Measurements from ENCODE around the gene IMPG2.
A peak's percentile ranks its signal among the peaks of the same experiment; 100 is the strongest.

IMPG2 gene

GRCh38 chr3:101273608-101274007, 46.8 kb downstream of the IMPG2 start:
- no peak for DNase-seq (ENCODE audit: low read depth)

- no peak for DNase-seq (ENCODE audit: low read depth)
These were observed 47.2 kb downstream of the IMPG2 start for GRCh38 chr3:101273156-101273555.

DNA sequence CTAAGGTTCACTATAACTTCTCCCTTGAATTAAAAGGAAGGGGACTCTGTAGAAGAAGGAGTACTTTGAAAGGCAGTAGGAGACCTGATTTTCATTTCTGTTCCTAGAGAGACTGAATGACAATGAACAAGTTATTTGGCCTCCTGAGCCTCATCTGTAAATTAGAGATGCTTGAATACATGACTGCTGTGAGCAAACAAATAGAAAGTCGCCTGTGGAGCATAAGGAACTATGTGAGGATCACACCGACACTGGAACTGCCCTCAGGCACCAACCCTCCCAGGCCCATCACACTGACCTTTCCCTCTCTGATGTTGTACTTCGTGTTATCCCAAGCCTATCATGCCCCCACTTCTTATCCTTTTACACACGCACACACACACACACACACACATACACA, 48.6 kb downstream of the IMPG2 start:
- no peak for DNase-seq (ENCODE audit: low read depth)

- no peak for DNase-seq (ENCODE audit: low read depth)
These were observed 50.2 kb downstream of the IMPG2 start for GRCh38 chr3:101270149-101270548.

GRCh38 chr3:101268971-101269671, 51.3 kb downstream of the IMPG2 start:
- no peak for DNase-seq (ENCODE audit: low read depth)

DNA sequence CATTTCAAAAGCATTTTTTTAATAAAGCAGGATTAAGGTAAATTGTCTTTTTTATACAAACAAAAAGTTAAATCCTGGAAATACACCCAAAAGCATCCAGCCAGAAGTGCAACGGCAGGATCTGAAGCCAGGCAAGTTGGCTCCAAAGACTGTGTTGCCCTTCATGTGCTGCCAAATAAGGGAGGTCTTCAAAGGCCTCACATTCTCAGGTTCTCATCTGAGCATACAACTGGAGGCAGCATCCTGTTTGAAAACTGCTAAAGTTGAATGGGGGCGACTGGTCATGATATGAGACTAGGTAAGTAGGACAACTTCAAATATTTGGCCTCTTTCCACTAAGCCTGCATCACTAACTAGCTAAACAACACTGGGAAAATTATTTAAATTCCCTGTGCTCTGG, 52.2 kb downstream of the IMPG2 start:
- no peak for DNase-seq (ENCODE audit: low read depth)

DNA sequence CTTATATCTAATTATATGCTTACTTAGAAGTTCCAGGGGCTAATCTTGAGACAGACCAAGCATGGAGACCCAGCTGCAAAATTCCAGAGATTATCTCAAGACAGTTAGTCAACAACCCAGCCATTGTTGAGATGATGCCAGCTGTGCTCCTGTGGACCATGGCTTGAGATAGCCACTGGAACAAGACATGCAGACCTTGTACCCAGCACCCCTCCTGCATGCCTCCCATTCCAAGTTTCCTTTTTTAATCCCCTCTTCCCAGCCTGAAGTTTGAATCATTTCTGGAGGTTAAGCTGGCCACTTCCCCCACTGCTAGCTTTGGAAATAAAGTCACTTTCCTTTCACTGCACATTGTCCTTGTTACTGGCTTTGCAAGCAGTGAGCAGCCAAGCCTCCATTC, 53.8 kb downstream of the IMPG2 start:
- DNase-seq (ENCODE audit: low read depth), result no peak

DNA sequence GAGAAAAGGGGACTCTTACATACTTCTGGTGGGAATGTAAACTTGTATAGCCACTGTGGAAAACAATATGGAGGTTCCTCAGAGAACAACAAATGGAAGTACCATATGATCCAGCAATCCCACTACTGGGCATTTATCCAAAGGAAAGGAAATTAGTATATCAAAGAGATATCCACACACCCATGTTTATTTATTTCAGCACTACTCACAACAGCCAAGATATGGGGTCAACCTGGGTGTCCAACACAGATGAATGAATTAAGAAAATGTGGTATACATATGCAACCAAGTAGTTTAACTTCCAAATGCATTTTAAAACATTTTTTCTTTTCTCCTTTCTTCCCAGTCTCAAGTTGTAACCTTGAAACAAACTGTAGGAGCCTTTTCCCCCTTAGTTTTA, 54.3 kb downstream of the IMPG2 start:
- no peak for DNase-seq (ENCODE audit: low read depth)

- DNase-seq (ENCODE audit: low read depth), result no peak
These were observed 57.8 kb downstream of the IMPG2 start for GRCh38 chr3:101262393-101263240.

DNA sequence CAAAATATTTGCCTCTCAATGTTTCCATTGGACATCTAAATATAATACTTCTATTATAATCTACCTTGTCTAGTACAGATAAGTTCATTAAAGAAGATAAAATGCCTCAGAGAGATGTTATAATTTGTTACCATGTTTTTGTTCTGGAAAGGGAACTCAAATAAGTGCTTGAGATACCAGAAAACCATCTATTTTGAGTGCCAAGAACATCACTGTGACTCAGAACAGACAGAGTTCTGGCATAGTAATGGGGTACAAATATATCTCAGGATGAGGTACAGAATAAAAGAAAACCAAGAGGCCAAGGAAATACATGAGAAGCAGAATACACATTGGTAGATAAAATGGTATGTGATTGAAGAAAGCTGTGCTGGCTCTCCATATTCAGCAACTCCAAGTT, 58.9 kb downstream of the IMPG2 start:
- DNase-seq (ENCODE audit: low read depth), result peak; percentile 22

DNA sequence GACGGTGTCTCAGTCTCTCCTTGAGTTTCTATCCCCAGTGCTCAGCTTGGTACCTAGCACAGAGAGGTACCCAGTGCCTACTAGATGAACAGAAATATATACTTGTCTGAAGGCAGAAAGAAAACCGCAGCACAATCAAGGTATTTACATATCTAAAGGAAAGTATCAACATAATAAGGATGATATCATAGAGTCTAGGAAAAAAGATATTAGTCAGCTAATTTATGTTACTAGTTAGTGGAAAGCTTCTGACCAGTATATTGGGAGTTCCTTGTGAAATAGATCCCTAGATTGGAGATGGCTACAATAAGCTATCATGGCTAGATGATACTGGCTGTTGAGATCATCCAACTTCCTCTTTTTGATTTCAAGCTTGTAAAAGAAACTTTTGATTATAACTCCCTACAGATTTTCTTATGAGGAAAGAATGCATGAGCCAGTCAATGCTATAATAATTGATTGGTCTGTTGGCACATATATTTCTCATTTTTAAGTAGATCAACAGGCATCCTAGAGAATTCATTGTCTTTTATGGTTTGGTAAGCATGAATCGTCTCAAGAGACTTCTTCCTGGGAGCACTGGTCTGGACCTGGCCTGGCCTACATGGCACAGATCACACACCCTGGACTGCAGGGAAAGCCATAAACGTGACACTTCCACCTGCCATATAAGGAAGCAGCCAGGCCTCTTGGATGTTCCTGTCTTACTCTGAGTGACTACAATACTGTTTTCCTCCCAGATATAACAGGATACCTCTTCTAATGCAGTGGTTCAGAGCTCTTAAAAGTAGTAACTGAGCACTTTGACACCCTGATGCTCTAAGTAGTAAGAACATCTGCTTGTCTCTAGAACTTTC, 60.7 kb downstream of the IMPG2 start:
- DNase-seq (ENCODE audit: low read depth), result no peak

DNA sequence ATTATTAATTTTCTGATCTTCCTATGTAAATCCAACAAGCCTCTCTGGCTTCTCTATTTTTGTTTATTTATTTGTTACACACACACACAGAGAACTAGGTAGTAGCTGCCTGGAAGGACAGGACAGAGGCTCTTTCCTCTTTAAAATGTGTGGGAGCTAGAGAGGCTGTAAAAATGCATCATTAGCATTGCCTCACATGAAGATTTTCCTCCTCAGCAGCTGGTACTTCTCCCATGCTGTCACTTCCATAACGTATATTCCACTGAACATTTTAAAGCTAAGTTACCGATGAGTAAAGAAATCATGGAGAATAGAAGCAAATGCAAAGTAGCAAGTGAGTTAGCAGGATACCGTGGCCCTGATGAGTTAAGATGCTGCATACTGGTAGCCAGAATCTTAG, 63.9 kb downstream of the IMPG2 start:
- no peak for DNase-seq (ENCODE audit: low read depth)

DNA sequence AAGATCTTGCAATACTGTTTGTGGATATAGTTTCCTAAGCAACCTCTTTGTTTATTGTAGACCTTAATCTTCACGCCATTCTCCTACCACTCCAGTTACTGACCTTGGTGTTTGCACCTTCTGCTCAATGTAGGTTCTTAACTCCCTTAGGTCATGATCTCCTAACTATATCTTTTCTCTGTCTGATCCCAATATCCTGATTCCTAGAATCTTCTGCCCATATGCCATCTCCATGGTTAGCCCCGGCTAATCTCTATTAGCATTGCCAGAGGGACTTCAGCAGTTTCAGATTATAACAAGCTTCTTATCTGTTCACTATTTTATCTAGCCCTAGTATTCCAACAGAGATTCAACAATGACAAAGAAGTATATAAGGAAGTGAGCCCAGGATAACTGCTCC, 64.9 kb downstream of the IMPG2 start:
- no peak for DNase-seq (ENCODE audit: low read depth)

DNA sequence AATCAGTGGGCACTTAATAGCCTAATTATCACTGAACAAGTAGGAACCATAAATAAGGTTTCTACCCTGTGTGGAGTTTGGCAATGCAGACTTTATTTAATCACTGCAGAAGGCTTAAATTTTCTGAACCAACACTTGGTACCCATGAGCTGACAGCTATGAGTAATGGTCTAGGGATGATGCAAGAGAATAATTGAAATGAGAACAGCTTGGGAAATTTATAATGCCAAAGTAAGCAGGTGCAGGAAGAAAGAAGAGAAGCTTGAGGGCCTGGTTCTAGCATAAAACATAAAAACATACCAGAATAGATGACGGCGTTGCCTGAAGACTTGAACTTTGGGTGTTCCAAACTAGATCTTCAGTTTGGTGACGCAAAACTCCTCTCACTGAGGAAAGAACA, 67.0 kb downstream of the IMPG2 start:
- DNase-seq (ENCODE audit: low read depth), result peak; percentile 6

GRCh38 chr3:101252945-101253344, 67.4 kb downstream of the IMPG2 start:
- no peak for DNase-seq (ENCODE audit: low read depth)

GRCh38 chr3:101252307-101252706, 68.1 kb downstream of the IMPG2 start:
- no peak for DNase-seq (ENCODE audit: low read depth)

GRCh38 chr3:101251441-101251840, 68.9 kb downstream of the IMPG2 start:
- DNase-seq (ENCODE audit: low read depth), result no peak

DNA sequence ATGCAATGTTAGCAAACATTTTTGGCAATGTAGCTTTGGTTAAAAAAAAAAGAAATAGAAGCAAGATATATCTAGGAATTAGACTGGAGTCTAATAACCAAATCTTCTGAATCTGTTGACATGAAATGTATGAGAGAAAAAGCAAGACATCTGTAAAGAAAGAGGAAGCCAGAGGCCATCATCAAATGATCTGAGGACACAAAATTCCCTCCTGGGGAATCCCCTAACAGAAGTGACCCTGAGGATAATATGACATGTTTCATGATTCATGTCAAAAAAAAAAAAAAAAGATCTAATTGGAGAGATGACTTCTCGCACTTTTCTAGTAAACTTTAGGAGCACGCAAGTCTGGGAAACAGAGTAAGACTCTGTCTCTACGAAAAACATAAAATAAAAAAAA, 70.9 kb downstream of the IMPG2 start:
- DNase-seq (ENCODE audit: low read depth), result no peak

DNA sequence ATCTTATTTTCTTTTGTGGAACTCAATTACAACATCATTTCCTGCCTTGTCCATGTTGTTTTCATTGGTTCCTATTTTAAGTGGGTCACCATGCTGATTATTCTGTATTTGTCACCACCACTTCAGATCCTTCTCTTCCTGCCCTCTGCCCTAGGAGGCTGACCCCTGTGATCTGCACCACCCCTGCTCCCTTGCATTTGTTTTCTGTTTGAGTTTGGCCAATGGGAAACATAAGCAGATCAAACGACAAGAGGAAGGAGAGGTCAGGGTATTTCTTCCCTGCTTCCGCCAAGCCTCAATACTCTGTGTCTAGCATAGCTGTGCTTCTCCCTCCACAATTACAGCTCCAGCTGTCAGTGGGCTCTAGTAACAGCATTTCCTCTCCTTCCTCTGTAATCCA, 71.6 kb downstream of the IMPG2 start:
- no peak for DNase-seq (ENCODE audit: low read depth)

DNA sequence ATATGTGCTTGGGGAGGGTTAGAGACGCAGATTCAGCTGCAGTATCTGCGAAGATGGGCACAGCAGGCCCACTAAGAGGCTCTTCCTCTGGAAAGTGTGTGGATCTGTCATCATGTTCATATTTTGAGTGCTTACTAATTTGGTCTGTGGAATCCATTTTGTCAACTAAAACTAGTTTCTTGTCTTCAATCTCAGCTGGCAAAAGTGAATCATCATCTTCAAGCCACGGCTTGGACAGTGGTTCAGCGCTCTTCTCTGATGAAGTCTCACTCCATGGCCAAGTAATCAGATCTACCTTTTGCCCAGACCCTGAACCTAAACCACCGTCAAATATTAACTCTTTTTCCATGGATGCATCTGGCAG, 76.2 kb downstream of the IMPG2 start:
- no peak for DNase-seq (ENCODE audit: low read depth)

GRCh38 chr3:101243285-101244211, 76.8 kb downstream of the IMPG2 start:
- no peak for DNase-seq (ENCODE audit: low read depth)
